ENCODE results near the gene CELF1. TPM values are rescaled to one million over a fixed set of nuclear protein-coding genes. Genes with fewer than 3 reads are reported as not detected.

The CELF1 gene
- total and polyA plus RNA-seq, 2 of the 13 experiments (the other 11 are each of a cell fraction or from before 2014, with no cell fraction given), result 69.0 to 80.1 TPM

- TF ChIP-seq ZNF678 (CRISPR knock-in tag; IDR thresholded peaks at IDR 0.05) (no peak), ZNF430 (CRISPR knock-in tag; IDR thresholded peaks at IDR 0.05) (0 out of 2 replicates have a peak, but pooled peaks have one; percentile 37), LCORL (IDR thresholded peaks at IDR 0.05) (0 out of 2 replicates have a peak, but pooled peaks have one; percentile 18), LCORL (CRISPR knock-in tag; IDR thresholded peaks at IDR 0.05) (peak; percentile 69; the same call in 1 of the 2 replicates), SP2 (CRISPR knock-in tag; IDR thresholded peaks at IDR 0.05) (no peak), ZNF230 (CRISPR knock-in tag; IDR thresholded peaks at IDR 0.05) (no peak), GMEB2 (CRISPR knock-in tag; IDR thresholded peaks at IDR 0.05; ENCODE audit: low read depth) (no peak), EEA1 (CRISPR knock-in tag; IDR thresholded peaks at IDR 0.05; ENCODE audit: borderline replicate concordance) (no peak), ZNF253 (CRISPR knock-in tag; IDR thresholded peaks at IDR 0.05; ENCODE audit: borderline replicate concordance) (no peak), ARNTL (CRISPR knock-in tag; IDR thresholded peaks at IDR 0.05) (0 out of 2 replicates have a peak, but pooled peaks have one; percentile 37), ZMYM3 (CRISPR knock-in tag; IDR thresholded peaks at IDR 0.05) (peak; percentile 72; the same call in 1 of the 2 replicates), ZNF350 (CRISPR knock-in tag; IDR thresholded peaks at IDR 0.05; ENCODE audit: borderline replicate concordance, low read depth) (no peak), ZNF331 (CRISPR knock-in tag; IDR thresholded peaks at IDR 0.05) (peak; percentile 33; the same call in 1 of the 2 replicates), ZNF589 (CRISPR knock-in tag; conservative IDR thresholded peaks at IDR 0.05) (no peak), ERF (CRISPR knock-in tag; IDR thresholded peaks at IDR 0.05) (no peak), MAX (IDR thresholded peaks at IDR 0.05) (peak; percentile 37), ZMYM2 (CRISPR knock-in tag; IDR thresholded peaks at IDR 0.05) (peak; percentile 72), GFI1 (CRISPR knock-in tag; IDR thresholded peaks at IDR 0.05; ENCODE audit: borderline replicate concordance) (no peak), ZNF33B (CRISPR knock-in tag; IDR thresholded peaks at IDR 0.05) (no peak), GMEB1 (CRISPR knock-in tag; IDR thresholded peaks at IDR 0.05; ENCODE audit: borderline replicate concordance) (no peak), MED1 (CRISPR knock-in tag; IDR thresholded peaks at IDR 0.05) (peak; percentile 44; the same call in 1 of the 2 replicates), MEF2D (CRISPR knock-in tag; IDR thresholded peaks at IDR 0.05) (no peak), ADNP (CRISPR knock-in tag; IDR thresholded peaks at IDR 0.05) (peak; percentile 33; the same call in 1 of the 2 replicates), ZNF766 (CRISPR knock-in tag; IDR thresholded peaks at IDR 0.05; ENCODE audit: borderline replicate concordance) (no peak), ZNF501 (CRISPR knock-in tag; IDR thresholded peaks at IDR 0.05) (0 out of 2 replicates have a peak, but pooled peaks have one; percentile 41), PAWR (CRISPR knock-in tag; IDR thresholded peaks at IDR 0.05; ENCODE audit: borderline replicate concordance) (no peak), HNRNPH1 (optimal IDR thresholded peaks at IDR 0.05; ENCODE audit: low read depth, low read length) (no peak), SP4 (CRISPR knock-in tag; IDR thresholded peaks at IDR 0.05) (no peak), IKZF1 (IDR thresholded peaks at IDR 0.05) (no peak), ZNF580 (CRISPR knock-in tag; IDR thresholded peaks at IDR 0.05; ENCODE audit: borderline replicate concordance, low read depth) (peak; percentile 21; the same call in 1 of the 2 replicates), ZNF264 (CRISPR knock-in tag; IDR thresholded peaks at IDR 0.05) (no peak)
Observed at GRCh38 chr11:47435687-47436086, 117.2 kb downstream of the CELF1 start (continued).
